NCI-H2227 (cell line): Measurements from ENCODE around the gene NUDT3.
"Not testable (repeated sequence)": the region's sequence is repeated elsewhere in the genome, so short reads cannot be mapped to it uniquely, and the experiment has no call there.

Source experiments
- DNase-seq: peaks from one replicate; lab custom pipeline; 2025; ENCODE audit not compliant: unreplicated experiment; lab: John Stamatoyannopoulos, UW

Gene NUDT3

DNA sequence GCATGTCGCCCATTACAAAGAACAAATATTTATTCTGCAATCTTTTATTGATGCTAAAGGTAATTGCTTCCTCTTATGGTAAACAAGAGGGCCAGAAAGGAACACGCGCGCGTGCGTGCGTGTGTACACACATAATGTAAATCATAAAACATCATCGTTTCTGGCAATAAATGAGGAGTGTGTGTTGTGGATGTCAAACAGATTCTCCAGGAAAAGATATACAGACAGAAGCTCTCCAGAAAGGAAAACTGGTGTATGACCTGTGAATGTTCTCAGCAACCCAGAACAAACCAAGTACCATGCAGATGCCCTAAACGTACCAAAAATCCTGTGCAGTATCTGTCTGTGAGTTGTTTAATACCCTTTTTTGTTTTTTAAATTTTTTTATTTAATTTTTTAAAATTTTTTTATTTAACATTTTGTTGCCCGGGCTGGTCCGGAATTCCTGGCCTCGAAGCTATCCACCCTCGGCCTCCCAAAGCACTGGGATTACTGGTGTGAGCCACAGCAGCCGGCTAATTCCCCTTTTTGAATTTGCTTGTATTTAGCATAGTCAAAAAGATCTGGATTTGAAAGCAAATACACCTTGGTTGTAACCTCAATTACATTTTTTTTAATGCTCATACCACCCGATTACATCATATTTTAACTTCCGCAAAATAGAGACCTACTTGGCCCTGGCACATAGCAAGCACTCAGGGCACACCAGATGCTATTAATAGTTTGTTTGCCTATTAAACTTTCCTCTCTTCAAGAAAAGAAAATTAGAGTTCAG lies 909 bp upstream of the NUDT3 start:
- DNase-seq = peak; percentile 48

DNA sequence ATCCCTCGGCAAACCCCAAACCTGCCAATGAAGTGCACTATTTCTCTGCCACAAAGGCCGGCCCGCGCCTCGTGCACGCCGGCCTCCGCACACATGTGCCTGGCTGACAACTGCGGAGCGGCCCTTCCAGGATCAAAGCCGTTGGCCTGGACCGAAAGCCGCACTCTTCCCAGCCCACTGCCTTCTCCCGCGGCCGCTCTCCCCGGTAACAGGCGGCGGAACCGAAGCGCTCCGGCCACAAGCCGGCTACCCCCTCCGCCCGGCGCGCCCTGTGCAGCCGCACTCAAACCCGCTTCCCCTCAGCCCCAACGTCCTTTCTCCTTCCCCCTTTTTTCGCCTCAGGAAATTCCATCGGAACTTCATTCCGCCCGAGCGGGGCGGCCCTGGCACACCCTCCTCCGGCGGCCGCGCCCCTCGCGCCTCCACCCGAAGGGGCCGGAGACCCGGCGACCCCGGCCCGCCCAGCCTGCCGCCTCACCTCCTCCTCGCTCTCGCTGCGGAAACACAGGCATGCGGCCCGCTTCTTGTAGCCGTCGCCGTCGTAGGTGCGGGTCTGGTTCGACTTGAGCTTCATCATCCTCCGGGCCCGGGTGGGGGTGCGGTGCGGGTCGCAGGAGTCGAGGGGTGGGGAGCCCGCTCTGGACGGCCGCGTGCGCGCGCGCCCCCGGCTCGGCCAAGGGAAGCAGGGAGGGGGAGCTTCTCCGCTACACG lies 528 bp downstream of the NUDT3 start:
- peak; percentile 72 for DNase-seq

DNA sequence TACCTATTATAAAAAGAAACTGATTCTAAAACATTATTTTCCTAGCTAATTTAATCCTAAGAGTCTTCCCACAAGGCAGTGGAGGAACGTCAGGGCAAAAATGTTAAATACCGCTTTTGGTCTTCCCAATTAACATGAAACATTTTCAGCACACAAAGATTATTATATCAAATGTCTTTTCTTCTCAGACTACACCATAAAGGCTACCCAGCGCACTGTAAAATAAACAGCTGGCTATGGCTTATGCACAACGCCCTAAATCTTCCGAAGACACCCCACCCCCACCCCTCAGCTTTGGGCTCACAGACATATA lies 1.0 kb downstream of the NUDT3 start:
- no peak for DNase-seq

DNA sequence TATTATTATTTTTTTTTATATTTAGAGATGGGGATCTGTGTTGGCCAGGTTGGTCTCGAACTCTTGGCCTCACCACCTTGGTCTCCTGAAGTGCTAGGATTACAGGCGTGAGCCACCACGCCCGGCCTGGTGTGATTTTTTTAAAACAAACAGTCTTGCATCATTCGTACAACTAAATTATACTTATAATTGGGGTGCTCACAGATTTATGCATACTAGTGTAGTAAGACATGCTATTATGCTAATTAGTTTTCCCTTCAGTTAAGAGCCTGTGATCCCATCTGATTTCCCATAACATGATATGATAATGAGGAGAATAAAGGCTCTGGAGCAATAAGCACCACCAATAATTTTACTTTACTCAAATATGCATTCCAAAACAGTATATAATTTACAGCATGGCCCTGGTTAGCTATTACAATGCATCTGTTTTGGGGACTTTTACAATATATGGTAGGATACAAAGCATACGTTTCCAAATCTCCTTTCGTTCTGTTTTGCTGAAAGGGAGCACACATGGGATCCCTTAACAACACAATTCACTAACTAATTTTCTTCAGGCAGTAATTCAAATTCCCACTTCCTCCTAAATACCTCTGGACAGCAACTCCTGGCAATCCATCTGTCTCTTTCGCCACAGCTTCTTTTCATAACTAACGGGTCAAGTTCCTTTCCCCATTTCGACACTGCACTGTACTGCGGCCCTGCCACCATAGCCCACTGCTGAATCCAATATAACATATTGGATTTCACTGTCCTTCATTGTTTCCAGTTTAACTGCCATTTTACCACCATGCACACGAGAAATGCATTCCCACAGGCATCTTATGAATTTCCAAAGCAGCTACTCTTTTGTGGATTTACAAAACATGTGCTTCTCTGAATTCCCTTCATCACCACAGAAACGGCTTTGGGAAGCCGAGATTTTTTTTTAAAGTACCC lies 1.7 kb downstream of the NUDT3 start:
- peak; percentile 35 for DNase-seq

- DNase-seq = no peak
Observed at GRCh38 chr6:34389034-34389433, 3.4 kb downstream of the NUDT3 start.

GRCh38 chr6:34388421-34388820 lies 4.0 kb downstream of the NUDT3 start:
- no peak for DNase-seq

DNA sequence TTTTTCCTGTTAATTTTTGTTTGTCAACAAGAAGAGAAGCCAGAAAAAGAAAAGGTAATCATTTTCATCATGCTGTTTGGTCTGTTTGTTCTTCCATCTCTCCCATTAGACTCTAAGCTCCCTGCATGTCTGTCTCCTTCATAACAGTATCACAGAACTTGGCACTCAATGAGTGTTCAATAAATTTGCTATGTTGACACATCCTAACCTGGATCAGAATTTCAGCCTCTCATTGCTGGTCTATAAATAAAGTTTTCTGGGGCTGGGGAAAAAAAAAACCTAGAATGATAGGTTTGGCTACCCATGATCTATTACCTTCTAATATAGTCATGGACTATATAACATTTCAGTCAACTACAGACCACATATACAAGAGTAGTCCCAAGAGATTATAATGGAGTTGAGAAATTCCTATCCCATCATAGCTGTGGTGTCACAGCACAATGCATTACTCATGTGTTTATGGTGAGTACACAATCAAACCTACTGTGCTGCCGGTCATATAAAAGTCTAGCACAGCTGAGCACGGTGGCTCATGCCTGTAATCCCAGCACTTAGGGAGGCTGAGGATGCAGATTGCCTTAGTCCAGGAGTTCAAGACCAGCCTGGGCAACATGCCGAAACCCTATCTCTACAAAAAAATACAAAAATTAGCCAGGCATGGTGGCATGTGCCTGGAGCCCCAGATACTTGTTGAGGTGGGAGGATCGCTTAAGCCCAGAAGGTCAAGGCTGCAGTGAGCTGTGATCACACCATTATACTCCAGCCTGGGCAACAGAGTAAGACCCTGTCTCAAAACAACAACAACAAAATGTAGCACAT lies 5.9 kb downstream of the NUDT3 start:
- no peak for DNase-seq

DNA sequence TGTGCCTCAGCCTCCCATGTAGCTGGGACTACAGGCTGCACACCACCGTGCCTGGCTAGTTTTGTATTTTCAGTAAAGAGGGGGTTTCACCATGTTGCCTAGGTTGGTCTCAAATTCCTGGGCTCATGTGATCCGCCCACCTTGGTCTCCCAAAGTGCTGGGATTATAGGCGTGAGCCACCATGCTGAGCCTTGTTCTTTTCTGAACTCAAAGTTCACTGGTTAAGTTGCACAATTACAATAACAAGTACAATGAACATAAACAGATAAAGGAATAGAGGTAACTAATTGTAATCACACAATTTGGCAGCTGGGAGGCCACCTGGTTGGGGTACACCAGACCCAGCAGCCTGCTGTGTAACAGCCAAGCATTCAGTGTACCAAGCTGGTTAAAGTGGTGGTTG lies 6.7 kb downstream of the NUDT3 start:
- DNase-seq = no peak

GRCh38 chr6:34384321-34385153 lies 7.9 kb downstream of the NUDT3 start:
- no peak for DNase-seq

DNA sequence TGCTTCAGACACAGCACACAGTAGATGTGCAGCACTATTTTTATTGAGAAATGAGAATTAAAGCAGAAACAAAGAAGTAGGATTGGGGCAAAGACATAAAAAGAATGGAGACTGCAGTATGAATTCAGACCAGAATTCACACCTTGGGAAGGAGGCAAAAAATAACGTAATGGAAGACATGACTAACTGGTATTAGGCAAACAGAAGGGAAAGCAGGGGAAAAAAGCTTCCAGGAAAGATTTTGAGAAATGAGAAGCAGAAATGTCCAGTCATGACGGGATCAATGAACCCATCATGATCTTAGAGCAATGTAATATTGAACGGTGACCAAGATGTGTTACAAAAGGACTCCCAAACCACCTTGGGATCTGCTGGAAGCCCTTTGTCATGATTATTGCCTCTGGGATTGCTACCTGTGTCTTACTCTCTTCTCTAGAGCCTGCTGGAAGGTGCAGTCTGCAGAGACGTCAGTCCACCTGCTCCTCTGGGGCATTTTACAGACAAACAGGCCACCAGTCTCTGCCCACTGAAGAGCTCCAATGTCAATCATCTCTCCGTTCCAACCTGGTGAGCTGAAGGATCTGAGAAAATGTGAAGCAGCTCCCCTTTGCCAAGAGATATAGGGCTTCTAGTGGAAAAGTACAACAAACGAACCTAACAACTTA lies 8.7 kb downstream of the NUDT3 start:
- no peak for DNase-seq

- no peak for DNase-seq
Observed at GRCh38 chr6:34383161-34383631, 9.3 kb downstream of the NUDT3 start.

GRCh38 chr6:34381081-34381480 lies 11.4 kb downstream of the NUDT3 start:
- DNase-seq = no peak

- DNase-seq = no peak
Observed at GRCh38 chr6:34378470-34378869, 14.0 kb downstream of the NUDT3 start.

DNA sequence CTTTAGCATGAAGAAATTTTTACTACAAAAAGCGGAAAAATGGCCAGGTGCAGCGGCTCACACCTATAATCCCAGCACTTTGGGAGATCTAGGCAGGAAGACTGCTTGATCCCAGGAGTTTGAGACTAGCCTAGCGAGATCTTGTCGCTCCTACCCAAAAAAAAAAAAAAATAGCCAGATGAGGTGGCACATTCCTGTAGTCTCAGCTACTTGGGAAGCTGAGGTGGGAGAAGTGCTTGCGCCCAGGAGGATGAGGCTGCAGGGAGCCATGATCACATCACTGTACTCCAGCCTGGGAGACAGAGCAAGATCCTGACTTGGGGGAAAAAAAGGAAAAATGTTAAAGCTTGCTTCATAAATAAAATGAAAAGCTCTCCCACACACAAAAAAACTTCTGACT lies 14.5 kb downstream of the NUDT3 start:
- DNase-seq = no peak

GRCh38 chr6:34377571-34377970 lies 14.9 kb downstream of the NUDT3 start:
- not testable (repeated sequence) for DNase-seq

- DNase-seq = no peak
Observed at GRCh38 chr6:34375833-34376232, 16.6 kb downstream of the NUDT3 start.

GRCh38 chr6:34374508-34374907 lies 18.0 kb downstream of the NUDT3 start:
- DNase-seq = no peak

GRCh38 chr6:34374069-34374468 lies 18.4 kb downstream of the NUDT3 start:
- no peak for DNase-seq

- no peak for DNase-seq
Observed at GRCh38 chr6:34373511-34373910, 19.0 kb downstream of the NUDT3 start.
